Esophagus muscularis mucosa (tissue), 4 donors: ENCODE results near the gene TNF.

Experiments
- EP300 ChIP-seq: sonication (generic); formaldehyde crosslinking; IDR thresholded peaks from one replicate; pipeline ENCODE4 v1.6.1; 2017; ENCODE audit warnings: antibody characterized with exemption
- POLR2A ChIP-seq: fragments of 450-650 bp; IDR thresholded peaks from one replicate; pipeline ENCODE4 v1.6.1; 2017; ENCODE audit warnings: antibody characterized with exemption, moderate library complexity, mild to moderate bottlenecking, low read depth
- POLR2AphosphoS5 ChIP-seq, 2 donors: sonication (generic); formaldehyde crosslinking; IDR thresholded peaks; one replicate each; pipeline ENCODE4 v1.6.1; 2017; ENCODE audit warnings: antibody characterized with exemption in 2 of 2
- TF ChIP-seq, protein P1 (sequence below), 3 experiments: fragments of 200-600 bp in 2 of 3; fragments of 450-650 bp in 1 of 3; sonication (generic) in 2 of 3; IDR thresholded peaks; one replicate each; pipeline ENCODE4 v1.5.1; 2017 to 2019; ENCODE audit warnings: antibody characterized with exemption in 3 of 3, mild to moderate bottlenecking in 2 of 3, moderate library complexity in 1 of 3

DNA sequence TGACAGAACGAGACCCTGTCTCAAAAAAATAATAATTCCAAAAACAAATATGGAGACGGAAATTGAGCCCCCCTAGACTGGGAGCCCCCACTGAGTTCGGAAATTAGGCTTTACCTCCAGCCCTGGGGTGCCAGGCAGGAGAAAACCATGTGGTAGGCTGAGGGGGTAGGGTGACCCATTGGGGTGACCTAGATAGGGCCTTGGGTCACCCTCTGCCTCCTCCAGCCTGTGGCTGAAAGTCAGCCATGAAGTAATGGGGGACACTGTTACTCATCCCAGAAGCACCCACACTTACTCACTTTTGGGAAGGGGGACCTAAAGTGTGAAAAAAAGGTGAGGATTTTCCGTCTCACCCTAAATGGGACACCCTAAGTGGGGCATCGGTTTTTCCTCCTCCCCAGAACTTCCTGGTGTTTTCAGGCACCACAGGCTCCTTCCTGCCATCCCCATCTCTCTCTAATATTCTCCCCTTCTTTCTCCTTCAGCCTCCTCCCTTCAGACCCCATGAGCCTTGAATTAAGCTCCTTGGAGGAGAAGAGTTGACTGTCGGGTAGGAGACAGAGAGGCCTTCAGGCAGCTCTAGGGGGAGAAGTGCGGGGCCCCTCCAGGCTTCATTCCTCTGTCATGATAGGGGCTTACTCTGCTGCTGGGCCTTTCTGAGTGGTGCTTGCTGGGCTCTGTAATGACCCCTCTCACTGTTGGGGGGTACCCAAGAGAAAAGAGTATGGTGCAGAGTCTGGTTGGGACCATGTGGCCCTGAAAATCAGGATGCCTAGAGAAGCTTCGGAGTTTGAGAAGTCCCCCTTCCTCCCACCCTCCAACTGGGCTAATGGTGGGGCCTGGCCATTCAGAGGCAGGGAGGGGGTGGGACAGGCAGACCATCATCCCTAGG is 4.4 kb downstream of the TNF start:
- TF ChIP-seq, protein P1, sequence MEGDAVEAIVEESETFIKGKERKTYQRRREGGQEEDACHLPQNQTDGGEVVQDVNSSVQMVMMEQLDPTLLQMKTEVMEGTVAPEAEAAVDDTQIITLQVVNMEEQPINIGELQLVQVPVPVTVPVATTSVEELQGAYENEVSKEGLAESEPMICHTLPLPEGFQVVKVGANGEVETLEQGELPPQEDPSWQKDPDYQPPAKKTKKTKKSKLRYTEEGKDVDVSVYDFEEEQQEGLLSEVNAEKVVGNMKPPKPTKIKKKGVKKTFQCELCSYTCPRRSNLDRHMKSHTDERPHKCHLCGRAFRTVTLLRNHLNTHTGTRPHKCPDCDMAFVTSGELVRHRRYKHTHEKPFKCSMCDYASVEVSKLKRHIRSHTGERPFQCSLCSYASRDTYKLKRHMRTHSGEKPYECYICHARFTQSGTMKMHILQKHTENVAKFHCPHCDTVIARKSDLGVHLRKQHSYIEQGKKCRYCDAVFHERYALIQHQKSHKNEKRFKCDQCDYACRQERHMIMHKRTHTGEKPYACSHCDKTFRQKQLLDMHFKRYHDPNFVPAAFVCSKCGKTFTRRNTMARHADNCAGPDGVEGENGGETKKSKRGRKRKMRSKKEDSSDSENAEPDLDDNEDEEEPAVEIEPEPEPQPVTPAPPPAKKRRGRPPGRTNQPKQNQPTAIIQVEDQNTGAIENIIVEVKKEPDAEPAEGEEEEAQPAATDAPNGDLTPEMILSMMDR (IDR thresholded peaks at IDR 0.05): no peak
- no peak for TF ChIP-seq EP300
- no peak for TF ChIP-seq POLR2AphosphoS5 (IDR thresholded peaks at IDR 0.05)
- TF ChIP-seq POLR2A: no peak
